Thyroid gland (tissue), 4 donors: Measurements from ENCODE around the gene CD22. TPM values are rescaled to one million over a fixed set of nuclear protein-coding genes. Genes with fewer than 3 reads are reported as not detected.
A peak's percentile ranks its signal among the peaks of the same experiment; 100 is the strongest.
"Not testable (repeated sequence)": the region's sequence is repeated elsewhere in the genome, so short reads cannot be mapped to it uniquely, and the experiment has no call there.

ENCODE experiments used
- DNase-seq, 2 donors: peaks; one replicate each; pipeline ENCODE4 v3.0.0-alpha.2; 2019
- H3K27ac ChIP-seq, 3 donors: fragments of 200-600 bp; sonication (generic); 1 replicate in 2 of 3; 2 replicates in 1 of 3; pipeline ENCODE4 v1.5.1; 2016 to 2019; ENCODE audit warnings: mild to moderate bottlenecking in 1 of 3, moderate library complexity in 1 of 3
- H3K27me3 ChIP-seq: fragments of 200-600 bp; sonication (generic); one replicate; pipeline ENCODE4 v1.5.1; 2019
- H3K36me3 ChIP-seq, 2 donors: fragments of 200-600 bp; sonication (generic); one replicate each; pipeline ENCODE4 v1.5.1; 2016 to 2019
- H3K4me1 ChIP-seq, 2 donors: fragments of 200-600 bp; sonication (generic); one replicate each; pipeline ENCODE4 v1.5.1; 2017 to 2019
- H3K4me3 ChIP-seq, 3 donors: fragments of 200-600 bp; sonication (generic); replicated peaks in 1 of 3; 1 replicate in 2 of 3; 2 replicates in 1 of 3; pipeline ENCODE4 v1.5.1; 2016; ENCODE audit warnings: mild to moderate bottlenecking in 1 of 3
- H3K9me3 ChIP-seq: fragments of 200-600 bp; sonication (generic); one replicate; pipeline ENCODE4 v1.5.1; 2017
- POLR2A ChIP-seq, 2 donors: fragments of 450-650 bp; IDR thresholded peaks; one replicate each; pipeline ENCODE4 v1.6.1; 2017; ENCODE audit warnings: antibody characterized with exemption in 2 of 2, mild to moderate bottlenecking in 2 of 2, moderate library complexity in 1 of 2
- WGBS, 2 donors: methylation state at CpG; one replicate each; pipeline ENCODE4 v1.1.5; 2017; 5-methylcytosine and 5-hydroxymethylcytosine counted together
- intact Hi-C: fragments of 100-400 bp; cut with DNase I; formaldehyde crosslinking; loops from one replicate; pipeline ENCODE4 v1.15.1; 2023
- total RNA-seq, 4 donors: library from RNA; depleted of rRNA; stranded (reverse); fragments of >200 nt; gene quantifications; one replicate each; pipeline ENCODE4 v1.2.3, GENCODE V29; 2016
- TF ChIP-seq, protein P1 (sequence below), 6 experiments: fragments of 200-600 bp in 3 of 6; fragments of 450-650 bp in 3 of 6; sonication (generic) in 3 of 6; IDR thresholded peaks; one replicate each; pipeline ENCODE4 v1.5.1; 2016 to 2019; ENCODE audit warnings: antibody characterized with exemption in 6 of 6, mild to moderate bottlenecking in 2 of 6, inconsistent platforms in 1 of 6, moderate library complexity in 1 of 6

The CD22 gene
- total RNA-seq, 4 donors from 2014 or later = 0.68 to 18.4 (median 2.0) TPM

GRCh38 chr19:35353635-35354034 is 24.6 kb downstream of the CD22 start:
- 88 to 89% methylated on average over 9 of the region's 9 CpGs for WGBS, 2 donors

GRCh38 chr19:35354898-35355297 is 25.9 kb downstream of the CD22 start:
- H3K27me3 ChIP-seq = no peaks in the 10 kb centered on the region
- DNase-seq = no peak
- intact Hi-C loops = loop anchor here (5.0 to 10.0 kb wide), 3 partner anchors 112 to 260 kb away; partner anchors contain the start of genes HAUS5 and KRTDAP
- H3K4me3 ChIP-seq = no peak overlapping the region
- TF ChIP-seq POLR2A (IDR thresholded peaks at IDR 0.05) = no peak
- TF ChIP-seq, protein P1, sequence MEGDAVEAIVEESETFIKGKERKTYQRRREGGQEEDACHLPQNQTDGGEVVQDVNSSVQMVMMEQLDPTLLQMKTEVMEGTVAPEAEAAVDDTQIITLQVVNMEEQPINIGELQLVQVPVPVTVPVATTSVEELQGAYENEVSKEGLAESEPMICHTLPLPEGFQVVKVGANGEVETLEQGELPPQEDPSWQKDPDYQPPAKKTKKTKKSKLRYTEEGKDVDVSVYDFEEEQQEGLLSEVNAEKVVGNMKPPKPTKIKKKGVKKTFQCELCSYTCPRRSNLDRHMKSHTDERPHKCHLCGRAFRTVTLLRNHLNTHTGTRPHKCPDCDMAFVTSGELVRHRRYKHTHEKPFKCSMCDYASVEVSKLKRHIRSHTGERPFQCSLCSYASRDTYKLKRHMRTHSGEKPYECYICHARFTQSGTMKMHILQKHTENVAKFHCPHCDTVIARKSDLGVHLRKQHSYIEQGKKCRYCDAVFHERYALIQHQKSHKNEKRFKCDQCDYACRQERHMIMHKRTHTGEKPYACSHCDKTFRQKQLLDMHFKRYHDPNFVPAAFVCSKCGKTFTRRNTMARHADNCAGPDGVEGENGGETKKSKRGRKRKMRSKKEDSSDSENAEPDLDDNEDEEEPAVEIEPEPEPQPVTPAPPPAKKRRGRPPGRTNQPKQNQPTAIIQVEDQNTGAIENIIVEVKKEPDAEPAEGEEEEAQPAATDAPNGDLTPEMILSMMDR (IDR thresholded peaks at IDR 0.05) = no peak
- no peak overlapping the region for H3K27ac ChIP-seq
- H3K9me3 ChIP-seq = no peaks in the 10 kb centered on the region
- peaks cover 0 to 7% of the 10 kb centered on the region in 2 donors for H3K4me1 ChIP-seq
- H3K36me3 ChIP-seq = no peaks in the 10 kb centered on the region
- 86 to 92% methylated on average over 8 of the region's 8 CpGs for WGBS, 2 donors

More at GRCh38 chr19:35353635-35354034, 24.6 kb downstream of the CD22 start:
- TF ChIP-seq, protein P1 (IDR thresholded peaks at IDR 0.05) = no peak
- TF ChIP-seq POLR2A (IDR thresholded peaks at IDR 0.05) = no peak
- H3K4me1 ChIP-seq = peaks cover 0 to 7% of the 10 kb centered on the region in 2 donors
- DNase-seq = no peak
- no peaks in the 10 kb centered on the region for H3K27me3 ChIP-seq
- H3K27ac ChIP-seq = no peak overlapping the region
- H3K9me3 ChIP-seq = no peaks in the 10 kb centered on the region
- H3K4me3 ChIP-seq = no peak overlapping the region
- no peaks in the 10 kb centered on the region for H3K36me3 ChIP-seq
- intact Hi-C loops = loop anchor here (5.0 to 10.0 kb wide), 3 partner anchors 114 to 261 kb away; partner anchors contain the start of genes HAUS5 and KRTDAP

DNA sequence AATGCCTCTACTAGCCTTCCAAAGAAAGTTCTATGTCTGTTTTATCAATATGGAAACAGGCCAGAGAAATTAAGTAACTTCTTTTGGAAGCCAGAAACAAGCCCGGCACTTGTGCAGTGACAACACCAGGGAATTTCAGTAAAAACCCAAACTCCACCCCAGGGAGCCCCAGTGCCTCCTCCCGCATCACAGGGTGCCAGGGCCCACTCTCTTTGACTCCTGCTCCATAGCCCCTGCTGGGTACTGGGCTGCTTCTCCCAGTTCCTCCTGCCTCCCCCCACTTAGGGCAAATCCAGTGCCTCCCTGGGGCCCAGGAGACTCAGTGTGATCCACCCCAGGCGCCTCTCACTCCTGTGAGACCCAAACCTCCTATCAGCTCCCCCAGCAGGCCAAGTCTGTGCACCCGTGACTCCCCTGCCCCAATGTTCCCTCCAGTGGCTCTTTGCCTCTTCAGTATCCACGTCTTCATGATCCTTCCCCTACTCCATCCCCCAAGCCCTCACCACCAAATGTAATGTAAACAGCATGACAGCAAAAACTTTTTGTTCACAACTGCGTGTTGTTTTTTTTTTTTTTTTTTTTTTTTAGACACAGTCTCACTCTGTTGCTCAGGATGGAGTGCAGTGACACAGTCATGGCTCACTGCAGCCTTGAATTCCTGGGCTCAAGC is 26.9 kb downstream of the CD22 start:
- H3K27ac ChIP-seq = peak overlapping the region in 1 of 3 donors; percentile 69
- WGBS, 2 donors = 36 to 43% methylated on average over 6 of the region's 6 CpGs
- intact Hi-C loops = loop anchor here (10.0 kb wide), 1 partner anchor 259 kb away; the partner anchor contains the start of gene HAUS5
- TF ChIP-seq, protein P1 (IDR thresholded peaks at IDR 0.05) = no peak
- no peak for TF ChIP-seq POLR2A (IDR thresholded peaks at IDR 0.05)
- H3K36me3 ChIP-seq = no peaks in the 10 kb centered on the region
- peaks cover 0 to 7% of the 10 kb centered on the region in 2 donors for H3K4me1 ChIP-seq
- no peaks in the 10 kb centered on the region for H3K27me3 ChIP-seq
- peak; percentile 51 to 60 for DNase-seq
- H3K9me3 ChIP-seq = no peaks in the 10 kb centered on the region
- H3K4me3 ChIP-seq = no peak overlapping the region

DNA sequence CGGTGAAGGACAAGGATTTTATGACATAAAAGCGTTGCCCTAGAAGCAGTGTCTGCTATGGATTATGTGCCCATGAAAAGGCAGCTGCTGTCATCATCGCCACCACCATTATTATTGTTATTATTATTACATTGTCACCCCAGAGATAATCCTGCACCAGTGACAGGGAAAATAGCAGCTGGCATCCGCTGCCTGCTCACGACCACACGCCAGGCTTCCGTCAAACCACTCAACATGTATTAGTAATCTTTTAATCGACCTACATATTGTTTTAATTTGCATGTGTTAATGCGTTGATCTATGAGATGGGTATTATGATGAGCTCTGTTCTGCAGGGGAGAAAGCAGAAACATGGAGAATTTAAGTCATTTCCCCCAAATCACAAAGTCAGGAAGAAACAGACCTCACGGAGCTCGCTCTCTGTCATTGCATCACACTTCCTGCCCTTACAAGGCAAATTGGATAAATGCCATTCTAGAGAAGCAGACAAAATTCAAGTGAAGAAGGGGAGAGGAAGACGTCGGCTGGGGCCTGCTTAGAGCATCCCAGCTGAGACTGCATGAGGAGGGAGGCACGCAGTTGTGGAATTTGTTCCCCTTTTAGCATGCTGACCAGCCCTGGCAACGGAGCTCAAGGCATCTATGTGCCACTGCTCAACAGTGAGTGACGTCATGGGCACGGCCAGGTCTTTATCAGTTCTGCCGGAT is 29.0 kb downstream of the CD22 start, which contains the start of gene FFAR3:
Gene FFAR3, plus strand, starts transcription at position 594 of the 707 bp plus-strand sequence. CDS start 431 bp downstream, outside the sequence.
- Histone ChIP-seq H3K4me3 (no peak within 1 kb of the TSS), H3K27ac (no peak within 1 kb of the TSS), H3K36me3 (no peaks in the 10 kb centered on the region), H3K9me3 (no peaks in the 10 kb centered on the region), H3K4me1 (peaks cover 0 to 7% of the 10 kb centered on the region in 2 donors), H3K27me3 (no peaks in the 10 kb centered on the region)
- intact Hi-C loops = loop anchor here (10.0 kb wide), 1 partner anchor 257 kb away; the partner anchor contains the start of gene HAUS5
- WGBS, 2 donors = 61 to 65% methylated on average over 15 to 18 of the region's 18 CpGs
- DNase-seq = no peak
- no peak for TF ChIP-seq POLR2A (IDR thresholded peaks at IDR 0.05)
- TF ChIP-seq, protein P1 (IDR thresholded peaks at IDR 0.05) = no peak

GRCh38 chr19:35358834-35359233 is 29.8 kb downstream of the CD22 start:
- H3K9me3 ChIP-seq, H3K4me1 ChIP-seq, H3K27ac ChIP-seq, H3K36me3 ChIP-seq, DNase-seq, H3K4me3 ChIP-seq, H3K27me3 ChIP-seq: not testable (repeated sequence)
- intact Hi-C loops = loop anchor here (10.0 kb wide), 1 partner anchor 256 kb away; the partner anchor contains the start of gene HAUS5
- 85% methylated on average over 8 of the region's 16 CpGs; no CpG with 5 or more reads in 1 of the 2 donors for WGBS, 2 donors

- not testable (repeated sequence) for H3K27me3 ChIP-seq, DNase-seq, H3K27ac ChIP-seq, H3K36me3 ChIP-seq, H3K4me3 ChIP-seq, H3K4me1 ChIP-seq, H3K9me3 ChIP-seq
- WGBS, 2 donors = 93 to 98% methylated on average over 11 to 19 of the region's 21 CpGs
- intact Hi-C loops = loop anchor here (10.0 kb wide), 1 partner anchor 255 kb away; the partner anchor contains the start of gene HAUS5
These were observed 30.4 kb downstream of the CD22 start for GRCh38 chr19:35359395-35359794.

GRCh38 chr19:35360081-35360480 is 31.1 kb downstream of the CD22 start:
- H3K36me3 ChIP-seq, H3K4me1 ChIP-seq, H3K4me3 ChIP-seq, H3K27ac ChIP-seq, intact Hi-C loops, DNase-seq, H3K9me3 ChIP-seq, H3K27me3 ChIP-seq: not testable (repeated sequence)
- WGBS, 2 donors = no CpG with 5 or more reads among the region's 5 CpGs
